ENCODE results near the gene FOXP3.

FOXP3 gene

DNA sequence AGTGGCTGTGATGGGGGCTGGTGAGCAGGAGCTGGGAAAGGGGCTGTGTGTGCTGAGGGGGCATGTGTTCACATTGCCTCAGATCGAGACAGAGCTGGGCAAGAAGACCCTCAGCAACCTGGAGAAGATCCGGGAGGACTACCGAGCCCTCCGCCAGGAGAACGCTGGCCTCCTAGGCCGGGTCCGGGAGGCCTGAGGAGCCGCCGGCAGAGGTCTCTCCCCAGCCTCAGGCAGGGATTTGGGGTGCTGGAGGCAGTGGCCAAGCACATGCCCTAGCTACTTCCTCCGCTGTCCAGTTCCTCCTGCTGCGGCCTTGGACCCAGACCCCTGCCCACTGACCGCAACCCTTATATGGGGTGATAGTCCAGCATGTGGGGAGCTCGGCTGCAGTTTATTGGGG is 14.4 kb downstream of the FOXP3 start:
- DNase-seq (ENCODE audit: low spot score): no peak

DNA sequence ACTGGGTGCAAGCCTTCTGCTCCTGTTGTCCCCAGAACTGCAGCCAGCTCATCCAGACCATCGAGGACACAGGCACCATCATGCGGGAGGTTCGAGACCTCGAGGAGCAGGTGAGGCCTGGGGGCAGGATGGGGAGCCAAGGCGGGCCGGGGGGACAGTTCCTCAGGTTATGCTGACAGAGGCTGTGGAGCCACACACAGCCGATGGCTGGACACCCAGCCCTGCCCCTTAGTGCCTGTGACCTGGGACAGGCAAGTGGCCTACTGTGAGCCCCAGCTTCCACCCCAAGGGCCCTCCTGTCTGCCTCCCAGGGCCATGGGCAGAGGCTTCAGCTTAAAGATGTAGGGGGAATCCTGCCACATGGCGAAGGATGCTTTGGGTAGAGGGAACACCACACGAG is 14.9 kb downstream of the FOXP3 start:
- no peak for DNase-seq (ENCODE audit: low spot score)

DNA sequence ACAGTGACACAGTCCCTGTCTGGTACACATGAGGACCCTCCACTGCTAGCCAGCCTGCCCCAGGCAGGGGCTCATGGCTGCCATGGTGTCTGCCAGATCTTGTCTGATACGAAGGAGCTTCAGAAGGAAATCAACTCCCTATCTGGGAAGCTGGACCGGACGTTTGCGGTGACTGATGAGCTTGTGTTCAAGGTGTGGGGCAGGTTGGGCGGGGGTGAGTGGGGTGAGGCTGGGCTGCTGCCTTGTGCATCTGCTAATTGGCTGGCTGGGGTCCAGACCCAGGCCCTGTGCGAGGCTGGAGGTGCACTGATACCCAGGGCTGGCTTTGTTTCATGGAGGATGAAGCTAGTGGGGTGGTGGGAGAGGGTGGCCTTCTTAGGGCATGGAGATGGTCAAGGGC is 15.4 kb downstream of the FOXP3 start:
- DNase-seq (ENCODE audit: low spot score): no peak

GRCh38 chrX:49247916-49248811 is 16.3 kb downstream of the FOXP3 start:
- DNase-seq (ENCODE audit: low spot score): no peak

GRCh38 chrX:49247346-49247745 is 17.2 kb downstream of the FOXP3 start:
- no peak for DNase-seq (ENCODE audit: low spot score)

DNA sequence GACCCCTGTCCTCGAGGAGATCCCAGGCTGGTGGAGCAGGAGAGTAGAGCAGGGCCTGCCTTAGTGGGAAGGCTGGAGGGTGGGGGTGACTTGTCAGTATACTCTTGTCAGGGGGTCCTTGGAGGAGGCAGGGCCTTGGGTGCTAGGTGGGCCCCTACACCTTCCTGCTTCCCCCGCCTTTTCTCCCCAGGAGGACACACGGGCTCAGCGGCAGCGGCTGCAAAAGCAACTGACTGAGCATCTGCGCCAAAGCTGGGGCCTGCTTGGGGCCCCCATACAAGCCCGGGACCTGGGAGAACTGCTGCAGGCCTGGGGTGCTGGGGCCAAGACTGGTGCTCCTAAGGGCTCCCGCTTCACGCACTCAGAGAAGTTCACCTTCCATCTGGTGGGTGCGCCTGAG is 18.0 kb downstream of the FOXP3 start:
- no peak for DNase-seq (ENCODE audit: low spot score)

DNA sequence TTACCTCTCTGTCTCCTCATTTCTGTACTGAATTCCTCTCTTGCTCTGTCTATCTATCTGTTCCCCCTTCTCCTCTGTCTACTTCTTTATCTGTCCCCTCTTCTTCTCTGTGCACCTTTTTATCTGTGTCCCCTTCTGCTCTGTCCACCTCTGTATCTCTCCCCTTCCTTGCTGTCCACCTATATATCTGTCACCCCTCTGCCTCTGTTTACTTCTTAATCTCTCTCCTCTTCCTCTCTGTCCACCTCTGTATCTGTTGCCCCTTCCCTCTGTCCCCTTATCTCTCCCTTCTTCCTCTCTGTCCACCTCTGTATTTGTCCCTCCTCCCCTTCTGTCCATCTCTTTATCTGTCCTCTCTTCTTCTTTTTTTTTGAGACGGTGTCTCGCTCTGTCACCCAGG is 20.3 kb downstream of the FOXP3 start:
- no peak for DNase-seq (ENCODE audit: low spot score)

- no peak for DNase-seq (ENCODE audit: low spot score)
Measured at GRCh38 chrX:49243166-49243565, 21.3 kb downstream of the FOXP3 start.

DNA sequence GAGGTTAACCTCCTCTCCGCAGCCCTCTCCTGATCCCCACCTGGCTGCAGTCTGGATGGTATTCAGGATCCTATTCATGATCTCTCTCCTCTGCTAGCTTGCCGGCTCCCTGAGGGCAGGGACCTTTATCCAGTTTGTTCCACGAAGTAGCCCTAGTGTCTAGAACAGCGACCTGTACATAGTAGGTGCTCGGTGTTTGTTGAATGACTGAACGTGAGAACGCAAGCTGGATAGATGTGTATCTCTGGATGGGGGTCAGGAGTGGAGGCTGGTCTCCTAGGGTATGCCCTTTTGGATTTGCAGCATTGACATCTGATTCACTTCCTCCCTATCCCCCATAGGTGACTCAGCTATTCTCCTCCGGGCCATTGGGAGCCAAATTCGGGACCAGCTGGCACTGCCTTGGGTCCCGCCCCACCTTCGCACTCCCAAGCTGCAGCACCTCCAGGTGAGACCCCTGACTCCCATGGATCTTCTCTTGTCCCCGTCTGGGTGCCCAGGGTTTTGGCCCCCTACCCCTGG is 21.9 kb downstream of the FOXP3 start:
- no peak for DNase-seq (ENCODE audit: low spot score)

DNA sequence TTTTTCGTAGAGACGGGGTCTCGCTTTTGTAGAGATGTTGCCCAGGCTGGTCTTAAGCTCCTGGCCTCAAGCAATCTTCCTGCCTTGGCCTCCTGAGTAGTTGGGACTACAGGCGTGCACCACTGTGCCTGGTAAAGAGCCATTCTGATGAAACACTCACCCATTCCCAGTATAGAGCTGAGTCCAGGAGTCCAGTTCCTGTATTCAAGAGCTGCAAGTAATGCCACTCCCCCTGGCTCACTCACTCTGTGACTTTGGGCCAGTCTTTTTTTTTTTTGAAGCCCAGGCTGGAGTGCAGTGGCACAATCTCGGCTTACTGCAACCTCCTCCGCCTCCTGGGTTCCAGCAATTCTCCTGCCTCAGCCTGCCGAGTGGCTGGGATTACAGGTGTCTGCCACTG is 25.8 kb downstream of the FOXP3 start:
- DNase-seq (ENCODE audit: low spot score): no peak

GRCh38 chrX:49237060-49237459 is 27.4 kb downstream of the FOXP3 start:
- no peak for DNase-seq (ENCODE audit: low spot score)

DNA sequence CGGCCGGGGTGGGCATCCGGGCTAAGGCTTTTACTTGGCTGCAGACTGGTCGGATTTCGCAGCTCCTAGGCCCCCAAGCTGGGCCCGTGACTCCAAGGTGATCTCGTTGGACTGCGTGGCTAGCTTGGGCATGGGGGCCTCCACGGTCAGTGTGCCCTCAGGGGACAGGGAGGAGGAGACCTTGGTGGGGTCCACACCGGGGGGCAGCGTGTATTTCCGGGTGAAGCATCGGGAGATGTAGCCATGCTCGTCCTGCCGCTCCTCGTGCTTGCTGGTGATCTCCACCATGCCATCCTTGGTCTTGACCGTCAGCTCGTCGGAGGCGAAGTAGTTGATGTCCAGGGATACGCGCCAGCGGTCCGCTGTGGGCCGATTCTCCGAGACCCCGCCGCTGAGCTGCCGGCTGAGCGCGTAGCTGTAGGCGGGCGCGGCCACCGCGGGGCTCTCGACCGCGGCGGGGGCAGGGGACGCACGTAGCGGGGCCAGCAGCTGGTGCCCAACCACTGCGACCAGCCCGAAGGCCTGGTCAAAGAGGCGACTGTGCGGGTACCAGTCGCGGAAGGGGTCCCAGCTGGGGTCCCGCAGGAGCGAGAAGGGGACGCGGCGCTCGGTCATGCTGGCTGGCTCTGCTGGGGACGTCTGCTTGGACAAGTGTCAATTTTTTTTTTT is 30.5 kb downstream of the FOXP3 start:
- no peak for DNase-seq (ENCODE audit: low spot score)

- no peak for DNase-seq (ENCODE audit: low spot score)
Measured at GRCh38 chrX:49233176-49233575, 31.3 kb downstream of the FOXP3 start, which contains the start of gene CACNA1F. TSS of gene CACNA1F (minus strand) at chrX:49233340. CDS start at chrX:49233309, 31 bp downstream.

- DNase-seq (ENCODE audit: low spot score): no peak
Measured at GRCh38 chrX:49232525-49232924, 32.0 kb downstream of the FOXP3 start.

GRCh38 chrX:49231333-49232000 is 33.0 kb downstream of the FOXP3 start:
- no peak for DNase-seq (ENCODE audit: low spot score)

DNA sequence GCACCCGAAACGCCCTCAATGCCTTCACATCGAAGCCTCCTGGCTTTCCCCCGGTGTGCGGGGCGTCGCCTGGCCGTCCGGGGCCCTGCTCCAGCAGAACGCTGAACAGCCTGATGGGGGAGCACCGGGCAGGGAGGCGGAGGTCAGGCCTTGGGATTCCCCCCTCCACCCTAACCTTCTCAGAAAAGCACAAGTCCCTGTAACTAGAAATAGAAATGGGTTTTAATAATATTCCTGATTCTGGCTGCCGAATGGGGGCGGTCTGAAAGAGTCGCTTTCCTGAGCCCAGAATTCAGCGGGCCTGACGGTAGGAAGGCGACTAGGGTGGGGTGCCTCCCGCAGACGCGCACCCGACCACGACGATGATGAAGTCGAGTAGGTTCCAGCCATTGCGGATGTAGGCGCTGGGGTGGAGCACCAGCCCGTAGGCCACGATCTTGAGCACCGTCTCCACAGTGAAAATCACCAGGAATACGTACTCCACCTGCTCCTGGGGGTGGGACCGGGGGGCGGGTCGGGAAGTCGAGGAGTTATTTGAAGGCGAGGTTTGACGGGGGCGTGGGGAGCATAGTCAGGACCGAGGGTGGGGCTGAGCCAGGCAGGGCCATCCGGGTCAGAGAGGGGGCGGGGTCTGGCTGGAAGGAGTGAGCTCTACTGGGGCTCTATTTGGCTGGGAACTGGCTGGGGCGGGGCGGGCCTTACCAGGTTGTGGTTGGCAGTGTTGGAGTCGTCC is 33.8 kb downstream of the FOXP3 start:
- no peak for DNase-seq (ENCODE audit: low spot score)

DNA sequence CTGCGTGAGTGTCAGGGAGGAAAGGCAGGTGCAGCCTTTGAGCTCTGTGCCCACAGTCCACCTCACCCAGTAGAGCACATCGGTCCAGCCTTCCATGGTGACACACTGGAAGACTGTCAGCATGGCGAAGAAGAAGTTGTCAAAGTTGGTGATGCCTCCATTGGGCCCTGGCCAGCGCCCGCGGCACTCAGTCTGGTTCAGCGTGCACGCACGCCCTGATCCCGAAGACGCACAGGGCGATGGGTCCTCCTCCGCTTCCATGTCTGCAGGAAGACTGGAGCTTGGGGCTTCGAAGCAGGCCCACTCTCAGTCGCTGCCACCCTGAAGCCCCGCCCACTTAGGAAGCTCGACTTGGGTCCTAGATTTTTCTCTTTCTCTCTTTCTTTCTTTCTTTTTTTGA is 36.3 kb downstream of the FOXP3 start:
- DNase-seq (ENCODE audit: low spot score): no peak

- no peak for DNase-seq (ENCODE audit: low spot score)
Measured at GRCh38 chrX:49227726-49228125, 36.8 kb downstream of the FOXP3 start.

DNA sequence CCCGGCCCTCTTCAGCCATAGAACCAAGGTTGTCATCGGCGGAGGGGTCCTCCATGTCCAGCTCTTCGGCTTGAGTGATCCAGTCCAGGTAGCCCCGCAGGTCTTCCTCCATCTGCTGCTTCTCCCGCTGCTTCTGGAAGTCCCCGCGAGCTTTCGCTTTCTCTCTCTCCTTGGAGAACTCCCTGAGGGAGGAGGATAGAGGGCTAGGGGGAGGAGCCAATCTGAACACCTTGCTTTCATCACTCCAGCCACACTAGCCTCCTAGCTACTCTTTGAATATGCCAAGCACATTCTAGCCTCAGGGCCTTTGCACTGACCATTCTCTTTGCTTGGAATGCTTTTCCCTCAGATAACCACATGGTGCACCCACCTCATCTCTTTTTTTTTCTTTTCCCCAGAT is 37.6 kb downstream of the FOXP3 start:
- DNase-seq (ENCODE audit: low spot score): no peak

DNA sequence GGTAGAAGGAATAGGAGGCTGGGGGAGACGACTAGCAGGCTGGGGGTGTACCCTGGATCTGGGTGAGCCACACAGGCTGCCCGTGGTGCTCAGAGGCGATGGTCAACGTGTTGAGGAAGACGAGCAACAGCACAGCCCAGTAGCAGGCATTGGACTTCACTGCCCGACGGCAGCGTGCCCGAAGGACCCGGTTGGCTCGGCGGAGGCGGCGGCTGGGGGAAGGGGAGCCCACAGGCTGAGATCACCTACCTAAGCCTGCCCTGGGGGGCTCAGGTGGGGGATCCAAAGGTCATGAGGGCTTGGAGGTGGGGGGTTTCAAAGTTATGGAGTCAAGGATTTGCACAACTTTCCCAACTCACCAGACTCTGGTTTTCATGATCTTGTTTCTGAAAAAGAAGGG is 38.7 kb downstream of the FOXP3 start:
- DNase-seq (ENCODE audit: low spot score): no peak

DNA sequence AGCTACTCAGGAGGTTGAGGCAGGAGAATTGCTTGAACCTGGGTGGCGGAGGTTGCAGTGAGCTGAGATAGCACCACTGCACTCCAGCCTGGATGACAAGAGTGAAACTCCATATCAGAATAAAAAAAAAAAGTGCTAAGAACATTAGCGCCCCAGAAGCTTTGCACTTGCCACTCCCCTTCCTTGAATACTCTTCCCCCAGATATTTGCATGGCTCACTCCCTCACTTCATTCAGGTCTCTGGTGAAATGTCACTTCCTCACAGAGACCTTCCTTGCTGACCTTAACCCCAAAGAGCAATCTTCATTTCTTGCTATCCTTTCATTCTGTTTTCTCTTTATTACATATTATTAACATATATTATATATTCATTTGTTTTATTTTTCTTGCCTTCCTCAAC is 42.6 kb downstream of the FOXP3 start:
- no peak for DNase-seq (ENCODE audit: low spot score)

- no peak for DNase-seq (ENCODE audit: low spot score)
Measured at GRCh38 chrX:49220100-49220499, 44.4 kb downstream of the FOXP3 start.
